HG03025 (cell line): ENCODE results near the gene ANO3.

Experiments used
- ATAC-seq: cut with Tn5 transposase; IDR thresholded peaks from one replicate; pipeline ENCODE4 v1.9.1; 2021; ENCODE audit warnings: mild to moderate bottlenecking, moderate library complexity; ENCODE audit not compliant: unreplicated experiment, low FRiP score

Gene ANO3

GRCh38 chr11:26353010-26353409 lies 21.1 kb downstream of the ANO3 start:
- ATAC-seq = no peak

- ATAC-seq = no peak
Measured at GRCh38 chr11:26359055-26359454, 27.1 kb downstream of the ANO3 start.

GRCh38 chr11:26365284-26365683 lies 33.4 kb downstream of the ANO3 start:
- no peak for ATAC-seq

GRCh38 chr11:26377619-26378018 lies 45.7 kb downstream of the ANO3 start:
- ATAC-seq = no peak

GRCh38 chr11:26399336-26399735 lies 67.4 kb downstream of the ANO3 start:
- no peak for ATAC-seq

GRCh38 chr11:26410706-26411366 lies 78.9 kb downstream of the ANO3 start:
- ATAC-seq = no peak

- no peak for ATAC-seq
Measured at GRCh38 chr11:26412955-26413354, 81.0 kb downstream of the ANO3 start.

GRCh38 chr11:26418386-26418912 lies 86.5 kb downstream of the ANO3 start:
- ATAC-seq = no peak

GRCh38 chr11:26420331-26420730 lies 88.4 kb downstream of the ANO3 start:
- no peak for ATAC-seq

- ATAC-seq = no peak
Measured at GRCh38 chr11:26424255-26424654, 92.3 kb downstream of the ANO3 start.

GRCh38 chr11:26439854-26440253 lies 107.9 kb downstream of the ANO3 start:
- ATAC-seq = no peak

GRCh38 chr11:26442131-26442530 lies 110.2 kb downstream of the ANO3 start:
- no peak for ATAC-seq

GRCh38 chr11:26443617-26444016 lies 111.7 kb downstream of the ANO3 start:
- no peak for ATAC-seq

- no peak for ATAC-seq
Measured at GRCh38 chr11:26457636-26458035, 125.7 kb downstream of the ANO3 start.

- no peak for ATAC-seq
Measured at GRCh38 chr11:26465274-26465673, 133.3 kb downstream of the ANO3 start.

GRCh38 chr11:26467506-26467905 lies 135.6 kb downstream of the ANO3 start:
- no peak for ATAC-seq

GRCh38 chr11:26470992-26471391 lies 139.1 kb downstream of the ANO3 start:
- ATAC-seq = no peak

GRCh38 chr11:26473216-26474194 lies 141.6 kb downstream of the ANO3 start:
- no peak for ATAC-seq

- ATAC-seq = no peak
Measured at GRCh38 chr11:26474401-26474800, 142.5 kb downstream of the ANO3 start.

GRCh38 chr11:26477396-26477795 lies 145.5 kb downstream of the ANO3 start:
- no peak for ATAC-seq

GRCh38 chr11:26478710-26479109 lies 146.8 kb downstream of the ANO3 start:
- ATAC-seq = no peak
